GM21381 (cell line): ENCODE results near the gene TTC29.

Experiments used
- ATAC-seq: cut with Tn5 transposase; IDR thresholded peaks from one replicate; pipeline ENCODE4 v1.9.1; 2021; ENCODE audit warnings: mild to moderate bottlenecking, moderate library complexity; ENCODE audit not compliant: unreplicated experiment

Gene TTC29, protein sequence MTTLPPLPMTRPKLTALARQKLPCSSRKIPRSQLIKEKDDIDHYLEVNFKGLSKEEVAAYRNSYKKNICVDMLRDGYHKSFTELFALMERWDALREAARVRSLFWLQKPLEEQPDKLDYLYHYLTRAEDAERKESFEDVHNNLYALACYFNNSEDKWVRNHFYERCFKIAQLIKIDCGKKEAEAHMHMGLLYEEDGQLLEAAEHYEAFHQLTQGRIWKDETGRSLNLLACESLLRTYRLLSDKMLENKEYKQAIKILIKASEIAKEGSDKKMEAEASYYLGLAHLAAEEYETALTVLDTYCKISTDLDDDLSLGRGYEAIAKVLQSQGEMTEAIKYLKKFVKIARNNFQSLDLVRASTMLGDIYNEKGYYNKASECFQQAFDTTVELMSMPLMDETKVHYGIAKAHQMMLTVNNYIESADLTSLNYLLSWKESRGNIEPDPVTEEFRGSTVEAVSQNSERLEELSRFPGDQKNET

GRCh38 chr4:146945556-146946374, at the start of gene TTC29:
TSS of gene TTC29 (minus strand) at chr4:146945864. CDS start at chr4:146939895, 5,969 bp downstream.
- peak; percentile 100 for ATAC-seq

- no peak for ATAC-seq
Measured at GRCh38 chr4:146981651-146982050, 36.0 kb upstream of the TTC29 start.

DNA sequence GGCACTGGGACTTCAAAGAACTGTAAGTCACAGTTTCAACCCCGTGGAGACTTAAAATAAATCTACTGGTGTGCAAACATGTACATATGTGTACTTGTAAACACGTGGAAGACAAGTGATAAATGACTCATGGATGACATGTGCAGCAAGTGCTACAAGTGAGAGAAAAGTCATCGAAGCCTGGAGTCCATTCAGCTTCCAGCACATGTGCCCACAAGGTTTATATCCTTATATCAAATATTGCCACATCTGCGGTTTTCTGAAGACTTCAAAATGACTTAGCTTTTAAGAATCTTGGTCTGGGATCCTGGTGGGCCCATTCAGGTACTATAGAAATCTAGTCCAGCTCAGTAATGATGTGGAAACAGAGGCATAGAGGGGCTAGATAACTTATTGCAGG, 33.0 kb upstream of the TTC29 start:
- no peak for ATAC-seq

GRCh38 chr4:146976145-146976544, 30.5 kb upstream of the TTC29 start:
- no peak for ATAC-seq

DNA sequence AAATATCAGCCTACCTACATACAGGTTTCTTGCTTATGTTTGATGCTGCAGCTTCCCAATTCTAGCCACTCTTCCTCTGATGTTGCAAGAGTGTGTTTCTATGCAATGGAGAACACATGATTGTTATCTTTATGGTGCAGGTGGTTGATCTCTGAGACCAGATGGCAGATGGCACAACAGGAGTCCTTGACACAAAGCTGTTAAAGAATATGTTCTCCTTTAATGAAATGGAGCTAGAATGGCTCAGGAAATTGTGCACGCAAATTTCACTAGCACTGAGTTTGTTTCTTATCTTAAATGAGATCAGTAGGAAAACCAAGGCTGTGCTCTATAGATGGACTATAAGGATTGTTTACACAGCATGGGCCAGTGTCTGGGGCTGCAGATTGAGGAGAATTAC, 29.9 kb upstream of the TTC29 start:
- ATAC-seq: no peak

GRCh38 chr4:146975036-146975435, 29.4 kb upstream of the TTC29 start:
- ATAC-seq: no peak

DNA sequence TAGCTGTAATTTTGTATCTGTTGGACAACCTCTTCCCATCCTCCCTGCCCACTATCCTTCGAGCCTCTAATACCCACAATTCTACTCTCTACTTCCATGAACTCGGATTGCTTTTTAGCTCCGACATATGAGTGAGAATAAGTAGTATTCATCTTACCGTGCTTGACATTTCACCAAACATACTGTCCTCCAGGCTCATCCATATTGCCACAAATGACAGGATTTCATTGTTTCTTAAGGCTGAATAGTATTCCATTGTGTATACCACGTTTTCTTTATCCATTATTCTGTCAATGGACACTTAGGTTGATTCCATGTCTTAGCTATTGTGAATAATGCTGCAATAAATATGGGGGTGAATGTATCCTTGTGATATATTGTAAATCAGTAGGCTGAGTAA, 26.4 kb upstream of the TTC29 start:
- no peak for ATAC-seq

GRCh38 chr4:146969126-146969525, 23.5 kb upstream of the TTC29 start:
- ATAC-seq: no peak

DNA sequence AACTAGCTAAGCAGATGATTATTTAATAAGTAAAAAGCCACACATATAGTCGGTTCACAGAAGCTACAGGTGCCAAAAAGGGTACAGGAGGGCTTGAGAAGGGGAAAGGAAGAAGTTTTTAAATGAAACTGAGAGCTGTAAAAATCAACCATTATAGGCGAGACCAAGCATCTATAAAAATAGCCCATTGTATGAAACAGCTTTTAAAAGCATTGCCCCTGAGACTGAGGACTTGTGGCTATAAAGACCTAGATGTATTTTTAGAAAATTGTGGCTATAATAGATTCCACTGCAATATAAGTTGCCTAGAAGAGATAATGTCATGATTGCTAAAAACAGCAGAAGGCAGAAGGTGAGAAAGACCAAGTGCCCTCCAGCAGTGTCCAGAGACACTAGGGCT, 15.0 kb upstream of the TTC29 start:
- ATAC-seq: no peak

- ATAC-seq: no peak
Measured at GRCh38 chr4:146959692-146960091, 14.0 kb upstream of the TTC29 start.

DNA sequence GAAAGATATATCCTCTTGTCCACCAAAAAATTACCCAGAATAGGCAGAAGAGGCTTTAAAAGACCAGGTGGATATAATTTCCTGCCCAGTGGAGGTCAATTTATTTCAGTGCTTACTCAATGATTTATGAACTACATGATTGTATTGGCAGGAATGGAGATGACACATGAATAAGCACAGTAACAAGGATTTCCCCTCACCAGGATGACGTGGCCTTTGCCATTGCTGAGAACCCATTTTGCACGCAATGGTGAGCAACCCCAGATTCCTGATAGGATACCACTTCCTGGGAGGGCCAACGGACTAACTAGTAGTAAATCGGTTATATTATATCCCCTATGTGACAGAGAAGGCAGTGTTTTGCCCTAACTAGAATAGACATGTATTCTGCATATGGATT, 11.6 kb upstream of the TTC29 start:
- ATAC-seq: no peak

- ATAC-seq: no peak
Measured at GRCh38 chr4:146952896-146953295, 7.2 kb upstream of the TTC29 start.

- ATAC-seq: no peak
Measured at GRCh38 chr4:146949559-146949958, 3.9 kb upstream of the TTC29 start.

- ATAC-seq: no peak
Measured at GRCh38 chr4:146943691-146944375, 1.8 kb downstream of the TTC29 start.

GRCh38 chr4:146932116-146932515, 13.5 kb downstream of the TTC29 start:
- ATAC-seq: no peak

DNA sequence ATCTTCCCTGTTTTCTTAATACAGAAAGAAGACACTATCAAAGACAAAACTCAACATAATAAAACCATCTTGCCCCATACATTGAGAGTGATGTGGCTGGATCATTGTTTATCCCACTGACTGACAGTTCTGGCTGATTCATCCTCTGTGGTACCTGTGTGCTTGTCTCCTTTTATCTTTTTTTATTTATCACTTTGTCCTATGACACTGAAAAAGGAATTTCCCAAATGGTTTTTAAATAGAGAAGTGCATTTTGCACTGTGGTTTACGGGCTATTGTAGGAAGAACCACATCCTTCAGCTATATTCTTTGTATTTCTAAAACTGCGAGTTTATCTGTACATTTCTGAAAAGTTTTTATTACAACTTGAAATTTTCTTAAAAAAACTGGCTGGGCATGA, 15.0 kb downstream of the TTC29 start:
- ATAC-seq: no peak

- no peak for ATAC-seq
Measured at GRCh38 chr4:146927695-146928094, 18.0 kb downstream of the TTC29 start.

DNA sequence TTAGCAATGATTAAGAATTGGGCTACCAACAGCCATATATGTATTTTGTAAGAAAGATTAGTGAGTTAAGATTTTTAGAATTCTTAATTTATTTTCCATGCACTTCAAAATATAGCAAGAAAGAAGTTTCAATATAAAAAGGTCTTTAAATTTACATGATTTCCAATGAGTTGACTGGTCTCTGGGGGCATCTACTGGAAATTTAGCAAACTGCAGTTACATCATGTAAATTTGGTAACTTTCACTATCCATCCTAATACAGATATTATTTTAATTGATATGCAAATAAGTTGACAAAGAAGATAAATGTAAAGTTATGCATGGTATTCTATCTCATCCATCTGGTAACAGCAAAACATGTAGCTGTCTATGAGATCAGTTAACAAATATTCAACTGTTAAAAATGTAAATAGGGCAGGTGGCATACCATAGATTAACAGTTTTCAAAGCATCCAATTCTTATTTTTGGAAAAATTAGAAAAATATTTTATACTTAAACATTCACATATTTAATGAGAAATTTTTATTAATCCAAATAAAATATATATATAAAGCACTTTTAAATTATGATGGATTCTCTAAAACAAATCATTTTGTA, 29.1 kb downstream of the TTC29 start:
- no peak for ATAC-seq

DNA sequence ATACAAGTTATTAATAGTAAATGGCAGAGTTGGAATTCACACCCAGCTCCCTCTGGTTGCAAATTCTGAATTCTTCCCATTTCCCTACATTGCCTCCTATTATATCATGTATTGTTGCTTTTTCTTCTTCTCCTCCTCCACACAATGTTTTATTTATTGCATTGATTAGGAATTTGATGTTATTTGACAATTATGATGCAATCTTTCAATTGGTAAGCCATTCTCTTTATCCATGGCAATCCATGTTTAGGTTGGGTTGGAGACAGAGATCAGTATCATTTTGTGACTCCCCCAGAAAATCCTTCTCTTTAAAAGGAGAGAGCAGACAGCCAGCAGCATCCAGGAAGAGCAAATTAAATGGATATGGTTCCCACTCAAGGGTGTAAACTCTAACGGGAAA, 30.5 kb downstream of the TTC29 start:
- no peak for ATAC-seq

- ATAC-seq: no peak
Measured at GRCh38 chr4:146900295-146900694, 45.4 kb downstream of the TTC29 start.

DNA sequence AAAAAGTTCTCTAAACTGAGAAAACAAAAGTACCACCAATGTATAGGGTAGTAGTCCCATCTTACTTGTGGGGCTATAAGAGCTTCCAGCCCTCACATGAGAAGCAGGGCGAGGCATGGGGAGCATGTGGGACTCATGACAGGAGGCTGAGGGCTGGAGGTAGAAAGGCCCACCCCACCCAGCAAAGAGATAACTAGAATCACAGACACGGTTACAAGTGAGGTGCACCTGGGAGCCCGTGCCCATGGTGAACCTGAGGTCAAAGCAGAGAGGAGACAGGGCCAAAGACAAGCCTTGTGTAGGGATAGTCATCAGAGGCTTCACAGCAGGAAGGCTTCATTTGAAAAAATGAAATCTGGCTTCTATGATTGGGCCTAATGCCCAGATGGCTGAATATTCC, 55.4 kb downstream of the TTC29 start:
- ATAC-seq: no peak
